Dedifferentiated amniotic fluid mesenchymal stem cell (primary cell): ENCODE results near the gene UFC1.
"Not testable (repeated sequence)": the region's sequence is repeated elsewhere in the genome, so short reads cannot be mapped to it uniquely, and the experiment has no call there.

Experiments
- DNase-seq: peaks from one replicate; pipeline ENCODE4 v3.0.0-alpha.2; 2016; ENCODE audit errors: extremely low spot score

The UFC1 gene

GRCh38 chr1:161153682-161154337 lies at the start of gene UFC1:
Gene UFC1, plus strand, starts transcription at chr1:161153978. Its CDS starts 20 bp downstream, at chr1:161153998.
- peak; percentile 88 for DNase-seq

- no peak for DNase-seq
Measured at GRCh38 chr1:161106431-161106830, 47.3 kb upstream of the UFC1 start.

GRCh38 chr1:161111117-161111516 lies 42.7 kb upstream of the UFC1 start:
- no peak for DNase-seq

GRCh38 chr1:161111527-161111926 lies 42.3 kb upstream of the UFC1 start:
- no peak for DNase-seq

GRCh38 chr1:161113915-161114314 lies 39.9 kb upstream of the UFC1 start:
- DNase-seq, result no peak

GRCh38 chr1:161114556-161114955 lies 39.2 kb upstream of the UFC1 start:
- DNase-seq, result no peak

GRCh38 chr1:161115132-161115711 lies 38.6 kb upstream of the UFC1 start:
- DNase-seq, result no peak

GRCh38 chr1:161115961-161116360 lies 37.8 kb upstream of the UFC1 start:
- DNase-seq, result not testable (repeated sequence)

- peak; percentile 73 for DNase-seq
Measured at GRCh38 chr1:161117759-161118581, 35.8 kb upstream of the UFC1 start, which contains the start of the genes NIT1 and PFDN2. Gene NIT1, plus strand, starts transcription at chr1:161118105. Its CDS starts 72 bp downstream, at chr1:161118177. Gene PFDN2, minus strand, starts transcription at chr1:161118037. Its CDS starts 11 bp downstream, at chr1:161118026.

GRCh38 chr1:161119092-161119903 lies 34.5 kb upstream of the UFC1 start:
- peak; percentile 59 for DNase-seq

- DNase-seq, result no peak
Measured at GRCh38 chr1:161121042-161121650, 32.6 kb upstream of the UFC1 start.

GRCh38 chr1:161121834-161122233 lies 31.9 kb upstream of the UFC1 start:
- no peak for DNase-seq

GRCh38 chr1:161122967-161123366 lies 30.8 kb upstream of the UFC1 start:
- DNase-seq, result no peak

- DNase-seq, result no peak
Measured at GRCh38 chr1:161127649-161128048, 26.1 kb upstream of the UFC1 start.

- DNase-seq, result no peak
Measured at GRCh38 chr1:161128591-161129420, 25.0 kb upstream of the UFC1 start.

GRCh38 chr1:161130266-161130665 lies 23.5 kb upstream of the UFC1 start:
- DNase-seq, result no peak

GRCh38 chr1:161131523-161132409 lies 22.0 kb upstream of the UFC1 start:
- peak; percentile 39 for DNase-seq

GRCh38 chr1:161132410-161133219 lies 21.2 kb upstream of the UFC1 start, which contains the start of gene DEDD:
Gene DEDD, minus strand, starts transcription at chr1:161132667. Its CDS starts 8,205 bp downstream, at chr1:161124462.
- DNase-seq, result peak; percentile 89
